ENCODE results near the gene ARMC3. TPM values are rescaled to one million over a fixed set of nuclear protein-coding genes. Genes with fewer than 3 reads are reported as not detected.

The ARMC3 gene
- total RNA-seq, 1 experiment from 2014 or later, result 0.09 TPM

DNA sequence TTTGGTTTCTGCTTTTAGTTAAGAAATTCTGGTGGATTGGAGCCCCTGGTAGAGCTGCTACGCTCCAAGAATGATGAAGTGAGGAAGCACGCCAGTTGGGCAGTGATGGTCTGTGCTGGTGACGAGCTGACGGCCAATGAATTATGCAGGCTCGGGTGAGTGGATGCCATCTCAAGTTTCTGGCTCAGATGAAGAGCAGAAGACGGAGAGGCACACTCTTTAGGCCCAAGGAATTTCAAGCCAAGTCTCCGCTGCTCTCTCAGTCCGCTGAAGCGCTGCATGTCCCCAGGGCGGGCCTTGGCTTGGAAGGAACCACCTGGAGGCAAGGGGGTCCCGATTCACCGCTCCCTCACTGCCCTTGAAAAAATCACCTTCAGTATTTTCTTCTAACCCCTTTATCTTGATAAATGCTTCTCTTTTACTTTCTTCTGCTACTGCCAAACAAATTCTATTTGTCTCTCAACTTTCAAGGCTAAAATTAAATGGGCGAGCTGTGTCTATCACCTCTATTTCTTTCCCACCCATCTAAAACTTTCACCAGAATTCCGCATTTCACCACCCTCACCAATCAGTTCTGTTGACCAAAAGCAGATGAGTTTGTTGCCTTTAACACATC, 74.2 kb downstream of the ARMC3 start:
- Histone ChIP-seq H3K23ac (ENCODE audit: insufficient read length, low read depth, low read length) (no peak overlapping the region), H2BK120ac (ENCODE audit: low read depth, low read length, poor library complexity, severe bottlenecking) (no peak overlapping the region), H3K56ac (ENCODE audit: insufficient read length, low read depth, low read length) (no peak overlapping the region), H2AFZ (ENCODE audit: low read length) (no peak overlapping the region), H2BK5ac (ENCODE audit: insufficient read length, low read length) (no peak overlapping the region), H3K4ac (ENCODE audit: low read depth, low read length) (no peak overlapping the region), H2BK12ac (ENCODE audit: insufficient read length, low read depth, low read length) (no peak overlapping the region), H2BK20ac (ENCODE audit: low read depth, low read length, poor library complexity, severe bottlenecking) (no peak overlapping the region), H3K18ac (ENCODE audit: insufficient read length, low read depth, low read length) (no peak overlapping the region), H4K20me1 (ENCODE audit: control insufficient read depth, insufficient read depth, insufficient read length) (no peaks in the 10 kb centered on the region), H3K23me2 (ENCODE audit: insufficient read length, low read depth, low read length, poor library complexity, severe bottlenecking) (no peaks in the 10 kb centered on the region), H3K27ac (ENCODE audit: insufficient read length, low read depth, low read length) (no peak overlapping the region), H3K9me3 (ENCODE audit: control insufficient read depth, low read depth, low read length) (no peaks in the 10 kb centered on the region), H3K9ac (ENCODE audit: extremely low read depth, insufficient read length, low read length) (no peak overlapping the region), H4K91ac (ENCODE audit: insufficient read length, low read depth, low read length) (no peak overlapping the region), H3T11ph (ENCODE audit: low read length) (no peak overlapping the region), H3K14ac (ENCODE audit: insufficient read depth, low read length) (no peak overlapping the region), H2BK15ac (ENCODE audit: low read depth, low read length) (no peak overlapping the region), H3K27me3 (ENCODE audit: insufficient read depth, low read length) (no peaks in the 10 kb centered on the region), H3K4me1 (ENCODE audit: insufficient read depth, low read length) (no peaks in the 10 kb centered on the region), H2AK5ac (ENCODE audit: insufficient read length, low read length) (no peak overlapping the region), H3K4me2 (ENCODE audit: insufficient read depth, insufficient read length, low read length) (no peak overlapping the region), H3K79me1 (ENCODE audit: insufficient read depth, low read depth, low read length, poor library complexity, severe bottlenecking) (no peaks in the 10 kb centered on the region), H3K79me2 (ENCODE audit: insufficient read depth, low read length) (no peaks in the 10 kb centered on the region), H4K5ac (ENCODE audit: insufficient read length, low read depth, low read length) (no peak overlapping the region), H4K8ac (replicated peaks; ENCODE audit: insufficient read length, low read depth, low read length) (no peak overlapping the region)
- Mint-ChIP-seq H3K27ac (peak overlapping the region in 2 of 3 experiments; percentile 23 to 35; a peak in 1 of 7 replicates), H3K36me3 (ENCODE audit: insufficient read depth in 1 of 3, low read depth in 3 of 3) (no peaks in the 10 kb centered on the region; a peak in 1 of 7 replicates), H3K9me3 (no peaks in the 10 kb centered on the region; a peak in 3 of 5 replicates), H3K27me3 (ENCODE audit: low read depth) (peaks cover 11% of the 10 kb centered on the region), H3K4me1 (peaks cover 7 to 9% of the 10 kb centered on the region in 2 experiments), H3K4me3 (no peak overlapping the region)
- no CpG with 5 or more reads among the region's 14 CpGs for WGBS (ENCODE audit: extremely low coverage, insufficient read length, low lambda C conversion rate)
- TF ChIP-seq, protein P1, sequence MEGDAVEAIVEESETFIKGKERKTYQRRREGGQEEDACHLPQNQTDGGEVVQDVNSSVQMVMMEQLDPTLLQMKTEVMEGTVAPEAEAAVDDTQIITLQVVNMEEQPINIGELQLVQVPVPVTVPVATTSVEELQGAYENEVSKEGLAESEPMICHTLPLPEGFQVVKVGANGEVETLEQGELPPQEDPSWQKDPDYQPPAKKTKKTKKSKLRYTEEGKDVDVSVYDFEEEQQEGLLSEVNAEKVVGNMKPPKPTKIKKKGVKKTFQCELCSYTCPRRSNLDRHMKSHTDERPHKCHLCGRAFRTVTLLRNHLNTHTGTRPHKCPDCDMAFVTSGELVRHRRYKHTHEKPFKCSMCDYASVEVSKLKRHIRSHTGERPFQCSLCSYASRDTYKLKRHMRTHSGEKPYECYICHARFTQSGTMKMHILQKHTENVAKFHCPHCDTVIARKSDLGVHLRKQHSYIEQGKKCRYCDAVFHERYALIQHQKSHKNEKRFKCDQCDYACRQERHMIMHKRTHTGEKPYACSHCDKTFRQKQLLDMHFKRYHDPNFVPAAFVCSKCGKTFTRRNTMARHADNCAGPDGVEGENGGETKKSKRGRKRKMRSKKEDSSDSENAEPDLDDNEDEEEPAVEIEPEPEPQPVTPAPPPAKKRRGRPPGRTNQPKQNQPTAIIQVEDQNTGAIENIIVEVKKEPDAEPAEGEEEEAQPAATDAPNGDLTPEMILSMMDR (conservative IDR thresholded peaks at IDR 0.05), result no peak
- DNase-seq, result peak; percentile 61

All from H9 (cell line).